ENCODE results near the gene ABCC4. TPM values are rescaled to one million over a fixed set of nuclear protein-coding genes. Genes with fewer than 3 reads are reported as not detected.

ABCC4 gene
- total RNA-seq, 4 donors from 2014 or later: 5.7 to 23.3 (median 6.9) TPM

DNA sequence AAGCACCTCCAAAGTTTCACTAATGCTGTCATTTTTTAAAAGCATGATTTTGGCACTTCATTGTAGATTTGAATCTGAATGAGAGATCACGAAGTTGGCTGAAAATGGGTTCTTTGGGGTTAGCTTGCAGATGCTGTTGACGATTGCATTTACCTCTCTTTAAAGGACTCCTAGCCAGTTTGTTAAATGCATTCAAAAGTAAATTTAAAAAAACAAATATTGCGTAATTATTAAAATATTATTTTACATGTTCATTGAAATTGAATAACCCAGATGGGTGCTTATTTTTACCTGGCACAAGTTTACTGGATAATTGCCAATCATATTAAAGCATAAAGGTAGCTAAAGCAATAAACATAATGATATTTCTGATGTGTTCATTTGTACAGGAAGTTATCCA lies 172.2 kb downstream of the ABCC4 start:
- TF ChIP-seq, protein P1, sequence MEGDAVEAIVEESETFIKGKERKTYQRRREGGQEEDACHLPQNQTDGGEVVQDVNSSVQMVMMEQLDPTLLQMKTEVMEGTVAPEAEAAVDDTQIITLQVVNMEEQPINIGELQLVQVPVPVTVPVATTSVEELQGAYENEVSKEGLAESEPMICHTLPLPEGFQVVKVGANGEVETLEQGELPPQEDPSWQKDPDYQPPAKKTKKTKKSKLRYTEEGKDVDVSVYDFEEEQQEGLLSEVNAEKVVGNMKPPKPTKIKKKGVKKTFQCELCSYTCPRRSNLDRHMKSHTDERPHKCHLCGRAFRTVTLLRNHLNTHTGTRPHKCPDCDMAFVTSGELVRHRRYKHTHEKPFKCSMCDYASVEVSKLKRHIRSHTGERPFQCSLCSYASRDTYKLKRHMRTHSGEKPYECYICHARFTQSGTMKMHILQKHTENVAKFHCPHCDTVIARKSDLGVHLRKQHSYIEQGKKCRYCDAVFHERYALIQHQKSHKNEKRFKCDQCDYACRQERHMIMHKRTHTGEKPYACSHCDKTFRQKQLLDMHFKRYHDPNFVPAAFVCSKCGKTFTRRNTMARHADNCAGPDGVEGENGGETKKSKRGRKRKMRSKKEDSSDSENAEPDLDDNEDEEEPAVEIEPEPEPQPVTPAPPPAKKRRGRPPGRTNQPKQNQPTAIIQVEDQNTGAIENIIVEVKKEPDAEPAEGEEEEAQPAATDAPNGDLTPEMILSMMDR (IDR thresholded peaks at IDR 0.05): no peak
- no peak for ATAC-seq (ENCODE audit: low FRiP score)
- DNase-seq (ENCODE audit: low spot score): no peak

DNA sequence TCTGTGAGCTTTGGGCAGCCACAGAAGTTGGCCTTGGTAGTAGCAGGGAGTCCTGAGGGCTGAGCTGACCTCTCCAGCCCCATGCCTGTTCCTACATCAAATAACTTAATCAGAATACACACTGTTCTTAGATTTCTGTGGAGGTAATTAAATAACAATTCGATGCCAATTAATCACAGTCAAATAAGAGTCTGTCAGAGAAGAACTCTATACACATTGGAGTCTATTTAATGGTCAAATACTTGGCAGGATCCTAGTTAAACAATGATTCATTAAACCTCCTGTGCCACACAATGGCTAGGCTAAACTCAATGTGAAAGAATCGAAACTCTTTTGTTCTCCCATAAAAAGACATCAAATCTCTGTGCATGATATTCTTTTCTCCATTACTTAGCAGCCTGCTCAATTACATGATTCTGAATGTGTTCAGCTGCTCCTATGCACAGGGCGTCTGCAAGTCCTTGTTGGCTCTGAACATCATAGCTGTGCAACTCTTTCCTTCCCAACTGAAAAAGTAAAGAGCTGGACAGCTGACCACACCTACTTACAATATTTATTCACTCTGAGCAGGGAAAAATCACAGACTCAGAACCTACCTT lies 173.1 kb downstream of the ABCC4 start:
- DNase-seq (ENCODE audit: low spot score): no peak
- ATAC-seq (ENCODE audit: low FRiP score): no peak
- TF ChIP-seq, protein P1 (IDR thresholded peaks at IDR 0.05): no peak

DNA sequence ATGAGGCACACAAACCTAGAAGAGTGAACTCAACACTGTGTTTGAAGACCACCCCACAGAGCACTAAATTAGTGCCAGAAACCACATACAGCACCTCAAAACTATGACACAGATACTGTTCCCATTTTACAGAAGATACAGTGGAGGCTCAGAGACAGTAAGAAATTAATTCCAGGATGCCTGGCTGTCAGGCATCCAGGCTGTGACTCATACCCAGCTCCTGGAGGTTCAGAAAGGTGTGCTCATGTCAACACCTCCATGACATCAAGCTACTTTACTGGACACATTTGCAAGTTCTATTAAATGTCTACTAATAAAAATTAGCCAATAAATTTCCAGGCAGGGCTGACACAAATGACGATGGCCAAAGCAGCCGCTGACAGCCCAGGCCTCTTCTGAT lies 176.3 kb downstream of the ABCC4 start:
- TF ChIP-seq, protein P1 (IDR thresholded peaks at IDR 0.05): no peak
- DNase-seq (ENCODE audit: low spot score) (no peak), ATAC-seq (ENCODE audit: low FRiP score) (no peak)

DNA sequence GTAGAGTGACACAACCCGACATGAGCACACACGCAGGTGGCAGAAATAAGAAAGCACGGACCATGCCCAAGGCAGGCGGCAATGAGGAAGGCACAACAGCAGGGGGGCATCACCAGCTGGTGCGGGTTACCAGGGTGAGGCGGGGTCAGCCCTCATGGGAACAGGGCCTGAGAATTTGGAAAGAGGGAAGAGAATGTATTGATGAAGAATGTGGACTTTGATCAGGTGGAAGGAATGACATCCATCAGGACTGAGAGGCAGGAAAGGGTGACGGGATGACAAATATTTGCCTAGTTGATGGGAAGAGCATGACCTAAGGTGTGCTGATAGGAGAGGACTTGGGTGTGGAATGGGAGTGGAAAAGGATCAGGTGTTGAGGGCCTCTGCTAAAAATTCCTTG lies 177.5 kb downstream of the ABCC4 start:
- no peak for ATAC-seq (ENCODE audit: low FRiP score)

DNA sequence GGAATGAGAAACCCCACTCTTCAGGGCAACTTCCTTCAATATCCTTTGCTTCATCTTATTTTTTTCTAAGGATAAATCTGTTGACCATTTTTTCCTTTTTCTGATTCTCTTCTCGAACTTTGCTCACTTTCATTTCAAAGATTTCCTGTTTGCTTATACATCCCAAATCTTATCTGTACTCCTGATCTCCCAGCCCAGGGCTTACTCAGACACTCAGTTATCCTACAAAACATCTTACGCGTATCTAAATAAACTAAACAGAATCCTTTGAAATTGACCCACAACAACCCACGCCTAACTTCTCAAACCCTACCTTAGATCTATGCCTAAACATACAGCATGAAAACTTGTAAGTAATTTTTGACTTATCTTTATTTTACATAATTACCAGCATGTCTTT lies 179.2 kb downstream of the ABCC4 start:
- ATAC-seq (ENCODE audit: low FRiP score) (no peak), DNase-seq (ENCODE audit: low spot score) (no peak)
- TF ChIP-seq, protein P1 (IDR thresholded peaks at IDR 0.05): no peak

More for the DNA sequence above, 177.5 kb downstream of the ABCC4 start:
- TF ChIP-seq, protein P1 (IDR thresholded peaks at IDR 0.05): no peak
- DNase-seq (ENCODE audit: low spot score): no peak

DNA sequence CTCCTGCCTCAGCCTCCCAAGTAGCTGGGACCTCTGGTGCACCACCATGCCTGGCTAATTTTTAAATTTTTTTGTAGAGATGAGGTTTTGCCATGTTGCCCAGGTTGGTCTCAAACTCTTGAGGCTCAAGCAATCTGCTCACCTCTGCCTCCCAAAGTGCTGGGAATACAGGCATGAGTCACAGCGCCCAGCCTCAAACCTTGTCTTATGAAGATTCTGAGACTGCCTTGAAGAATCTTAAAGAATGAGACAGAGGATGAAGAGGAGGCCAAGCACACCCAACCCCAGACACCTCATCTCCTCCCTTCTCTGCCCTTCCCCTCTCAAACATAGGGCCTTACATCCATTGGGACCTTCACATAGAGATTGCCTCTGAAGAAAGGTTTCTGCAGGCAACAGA lies 179.7 kb downstream of the ABCC4 start:
- TF ChIP-seq, protein P1 (IDR thresholded peaks at IDR 0.05): no peak
- ATAC-seq (ENCODE audit: low FRiP score) (no peak), DNase-seq (ENCODE audit: low spot score) (no peak)

DNA sequence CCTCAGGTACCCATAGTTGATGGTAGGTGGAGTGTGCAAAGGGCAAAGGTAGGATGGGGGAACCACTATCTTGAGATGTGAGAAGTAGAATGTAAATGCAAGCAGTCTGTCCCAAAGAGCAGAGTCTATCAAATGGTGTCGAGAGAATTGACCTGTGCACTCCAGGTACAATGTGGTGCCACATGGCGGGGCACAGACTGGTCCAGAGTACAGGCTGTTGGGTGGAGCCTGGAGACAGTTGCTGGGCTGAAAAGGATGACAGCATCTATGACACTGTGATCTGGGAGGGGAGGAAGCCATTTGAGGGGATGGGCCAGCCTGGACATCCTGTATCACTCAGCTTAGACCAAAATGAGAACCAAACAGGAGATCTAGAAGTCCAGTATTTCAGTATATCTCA lies 180.6 kb downstream of the ABCC4 start:
- ATAC-seq (ENCODE audit: low FRiP score) (no peak), DNase-seq (ENCODE audit: low spot score) (no peak)
- TF ChIP-seq, protein P1 (IDR thresholded peaks at IDR 0.05): no peak
